ENCODE results near the gene ESPN. TPM values are rescaled to one million over a fixed set of nuclear protein-coding genes. Genes with fewer than 3 reads are reported as not detected.

The ESPN gene
- total RNA-seq, 1 experiment from 2014 or later: 53.1 TPM

DNA sequence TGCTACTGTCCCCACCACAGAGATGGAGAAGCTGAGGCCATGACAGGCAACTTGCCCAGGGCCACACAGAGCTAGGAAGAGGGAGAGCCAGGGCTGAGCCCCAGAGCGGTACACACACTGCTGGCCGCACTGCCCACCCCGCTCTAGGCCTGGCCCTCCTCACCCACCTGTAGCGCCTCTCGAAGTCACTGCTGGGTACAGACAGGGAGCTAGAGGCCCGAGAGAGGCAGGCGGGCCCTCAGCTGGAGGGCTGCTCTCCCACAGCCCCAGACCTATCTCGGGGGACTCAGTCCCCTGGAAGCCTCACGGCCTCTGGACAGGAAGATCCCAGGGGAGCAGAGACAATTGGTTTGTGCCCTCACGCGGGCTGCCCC, 84.2 kb downstream of the ESPN start:
- TF ChIP-seq, protein P1, sequence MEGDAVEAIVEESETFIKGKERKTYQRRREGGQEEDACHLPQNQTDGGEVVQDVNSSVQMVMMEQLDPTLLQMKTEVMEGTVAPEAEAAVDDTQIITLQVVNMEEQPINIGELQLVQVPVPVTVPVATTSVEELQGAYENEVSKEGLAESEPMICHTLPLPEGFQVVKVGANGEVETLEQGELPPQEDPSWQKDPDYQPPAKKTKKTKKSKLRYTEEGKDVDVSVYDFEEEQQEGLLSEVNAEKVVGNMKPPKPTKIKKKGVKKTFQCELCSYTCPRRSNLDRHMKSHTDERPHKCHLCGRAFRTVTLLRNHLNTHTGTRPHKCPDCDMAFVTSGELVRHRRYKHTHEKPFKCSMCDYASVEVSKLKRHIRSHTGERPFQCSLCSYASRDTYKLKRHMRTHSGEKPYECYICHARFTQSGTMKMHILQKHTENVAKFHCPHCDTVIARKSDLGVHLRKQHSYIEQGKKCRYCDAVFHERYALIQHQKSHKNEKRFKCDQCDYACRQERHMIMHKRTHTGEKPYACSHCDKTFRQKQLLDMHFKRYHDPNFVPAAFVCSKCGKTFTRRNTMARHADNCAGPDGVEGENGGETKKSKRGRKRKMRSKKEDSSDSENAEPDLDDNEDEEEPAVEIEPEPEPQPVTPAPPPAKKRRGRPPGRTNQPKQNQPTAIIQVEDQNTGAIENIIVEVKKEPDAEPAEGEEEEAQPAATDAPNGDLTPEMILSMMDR (conservative IDR thresholded peaks at IDR 0.05): no peak
- Histone ChIP-seq H2BK15ac (ENCODE audit: low read depth, low read length) (no peak overlapping the region), H3K79me2 (ENCODE audit: insufficient read depth, low read length) (no peaks in the 10 kb centered on the region), H4K8ac (replicated peaks; ENCODE audit: insufficient read length, low read depth, low read length) (no peak overlapping the region), H3K9me3 (ENCODE audit: control insufficient read depth, low read depth, low read length) (no peaks in the 10 kb centered on the region), H3K14ac (ENCODE audit: insufficient read depth, low read length) (no peak overlapping the region), H2BK20ac (ENCODE audit: low read depth, low read length, poor library complexity, severe bottlenecking) (no peak overlapping the region), H3K4me1 (ENCODE audit: insufficient read depth, low read length) (no peaks in the 10 kb centered on the region), H3K79me1 (ENCODE audit: insufficient read depth, low read depth, low read length, poor library complexity, severe bottlenecking) (no peaks in the 10 kb centered on the region), H3K27me3 (ENCODE audit: insufficient read depth, low read length) (no peaks in the 10 kb centered on the region), H4K20me1 (ENCODE audit: control insufficient read depth, insufficient read depth, insufficient read length) (no peaks in the 10 kb centered on the region), H3K56ac (ENCODE audit: insufficient read length, low read depth, low read length) (no peak overlapping the region), H3K9ac (ENCODE audit: extremely low read depth, insufficient read length, low read length) (no peak overlapping the region), H2BK120ac (ENCODE audit: low read depth, low read length, poor library complexity, severe bottlenecking) (no peak overlapping the region), H2BK12ac (ENCODE audit: insufficient read length, low read depth, low read length) (no peak overlapping the region), H3K4ac (ENCODE audit: low read depth, low read length) (no peak overlapping the region), H3K27ac (ENCODE audit: insufficient read length, low read depth, low read length) (no peak overlapping the region), H3K4me2 (ENCODE audit: insufficient read depth, insufficient read length, low read length) (no peak overlapping the region), H3K23ac (ENCODE audit: insufficient read length, low read depth, low read length) (no peak overlapping the region), H4K5ac (ENCODE audit: insufficient read length, low read depth, low read length) (no peak overlapping the region), H2BK5ac (ENCODE audit: insufficient read length, low read length) (no peak overlapping the region), H4K91ac (ENCODE audit: insufficient read length, low read depth, low read length) (no peak overlapping the region), H2AFZ (ENCODE audit: low read length) (no peak overlapping the region), H2AK5ac (ENCODE audit: insufficient read length, low read length) (no peak overlapping the region), H3K18ac (ENCODE audit: insufficient read length, low read depth, low read length) (no peak overlapping the region), H3T11ph (ENCODE audit: low read length) (no peak overlapping the region), H3K23me2 (ENCODE audit: insufficient read length, low read depth, low read length, poor library complexity, severe bottlenecking) (no peaks in the 10 kb centered on the region)
- DNase-seq: no peak
- Mint-ChIP-seq H3K27ac (peak overlapping the region in 1 of 3 experiments; percentile 48; a peak in 1 of 7 replicates), H3K9me3 (no peaks in the 10 kb centered on the region), H3K4me1 (peaks cover 0 to 3% of the 10 kb centered on the region in 2 experiments; a peak in 2 of 4 replicates), H3K36me3 (ENCODE audit: insufficient read depth in 1 of 3, low read depth in 3 of 3) (no peaks in the 10 kb centered on the region), H3K4me3 (no peak overlapping the region), H3K27me3 (ENCODE audit: low read depth) (0 out of 2 replicates have a peak, but pooled peaks cover 2% of the 10 kb centered on the region)
- no CpG with 5 or more reads among the region's 11 CpGs for WGBS (ENCODE audit: extremely low coverage, insufficient read length, low lambda C conversion rate)
